Suppressor macrophage treated with lipopolysaccharide for 1 hour (primary cell): ENCODE measurements around the gene IL10RB.

Experiments
- DNase-seq, 3 donors: peaks; one replicate each; pipeline ENCODE4 v3.0.0-alpha.2; 2020 to 2022

The IL10RB gene

DNA sequence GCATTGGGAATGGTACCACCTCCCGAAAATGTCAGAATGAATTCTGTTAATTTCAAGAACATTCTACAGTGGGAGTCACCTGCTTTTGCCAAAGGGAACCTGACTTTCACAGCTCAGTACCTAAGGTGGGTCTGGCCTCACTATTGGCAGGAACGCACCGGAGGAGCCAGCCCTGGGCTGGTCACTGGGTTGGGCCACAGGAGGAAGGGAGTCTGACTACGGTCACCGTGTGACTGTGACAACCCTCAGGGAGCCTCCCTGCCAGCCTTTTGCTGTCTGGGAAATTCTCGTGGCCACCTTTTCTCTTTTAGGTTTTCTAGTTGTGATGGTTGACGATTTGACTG, 2.2 kb downstream of the IL10RB start:
- peak; percentile 43 to 56 (median 47) for DNase-seq

DNA sequence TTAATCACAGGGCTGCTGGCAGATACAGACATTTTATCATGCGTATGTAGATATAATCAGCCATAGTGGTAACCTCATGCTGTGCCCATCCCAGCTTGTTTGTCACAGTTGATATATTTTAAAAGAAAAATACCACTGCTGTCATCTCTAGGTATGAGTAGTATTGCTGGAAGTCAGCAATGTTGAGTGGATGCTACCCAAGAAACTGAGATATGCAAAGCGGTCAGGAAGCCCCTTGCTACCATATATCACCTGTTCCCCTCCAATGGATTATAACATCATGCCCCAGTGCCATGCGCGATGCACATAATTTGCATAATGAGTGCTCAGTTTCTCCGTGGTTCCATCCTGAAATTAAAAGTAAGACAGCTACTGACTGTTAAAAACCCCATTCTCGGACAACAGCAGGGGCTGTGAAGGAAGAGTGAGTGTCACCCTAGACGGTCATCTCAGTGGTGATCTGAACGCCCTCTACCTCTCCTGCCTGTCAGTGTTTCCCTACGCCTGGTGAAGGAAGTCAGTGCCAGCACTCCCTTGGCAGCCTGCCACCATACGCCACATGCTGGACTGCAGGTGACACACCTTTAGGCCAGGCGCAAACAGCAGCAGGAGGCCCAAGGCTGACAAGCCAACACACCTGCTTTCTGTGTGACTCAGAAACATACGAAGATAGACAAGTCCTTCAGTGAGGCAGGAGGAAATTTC, 2.7 kb downstream of the IL10RB start:
- no peak for DNase-seq

DNA sequence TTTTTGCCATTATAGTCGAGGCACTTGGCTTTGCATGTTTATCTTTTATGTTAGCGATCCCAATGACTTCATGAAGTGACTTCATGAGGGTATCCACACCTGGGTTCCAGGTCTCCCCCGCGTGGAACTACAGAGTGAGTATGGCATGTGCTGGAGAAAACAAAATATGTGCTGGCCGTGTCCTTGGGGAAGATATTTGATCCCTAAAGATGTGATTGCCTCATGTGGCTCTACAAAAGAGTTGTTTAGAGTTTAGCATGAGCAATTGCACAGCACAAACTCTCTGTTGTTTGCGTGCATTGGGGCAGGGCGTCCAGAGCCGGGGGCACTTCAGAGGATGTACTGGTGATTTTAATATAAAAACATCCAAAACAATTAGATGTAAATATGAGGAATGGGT, 4.8 kb downstream of the IL10RB start:
- DNase-seq, result no peak

DNA sequence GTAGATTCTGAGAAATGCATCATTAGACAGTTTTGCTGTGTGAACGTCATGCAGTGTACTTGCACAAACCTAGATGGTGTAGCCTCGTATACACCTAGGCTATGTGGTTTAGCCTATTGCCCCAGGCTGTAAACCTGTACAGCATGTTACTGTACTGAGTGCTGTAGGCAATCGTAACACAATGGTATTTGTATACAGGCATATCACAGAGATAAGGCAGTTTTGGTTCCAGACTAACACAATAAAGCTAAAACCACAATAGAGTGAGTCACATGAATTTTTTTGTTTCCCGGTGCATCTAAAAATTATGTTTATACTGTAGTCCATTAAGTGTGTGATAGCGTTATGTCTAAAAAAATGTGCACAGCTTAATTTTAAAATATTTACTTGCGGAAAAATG, 6.9 kb downstream of the IL10RB start:
- no peak for DNase-seq

DNA sequence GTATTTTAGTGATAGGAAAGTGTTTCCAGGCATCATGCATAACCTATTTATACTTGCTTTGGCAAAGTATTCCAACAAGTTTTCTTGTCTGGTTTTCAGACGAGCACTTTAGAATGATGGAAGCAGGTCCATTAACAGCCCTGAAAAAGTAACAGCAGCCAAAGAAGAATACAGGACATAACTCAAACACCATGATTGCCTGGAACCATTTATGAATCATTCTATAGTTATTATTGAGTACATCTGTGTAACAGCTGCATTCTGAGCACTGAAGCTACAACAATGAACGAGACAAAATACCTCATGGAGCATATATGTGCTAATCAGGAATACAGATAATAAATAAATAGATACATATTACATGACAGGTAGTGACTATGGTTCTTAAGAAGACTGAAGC, 12.6 kb downstream of the IL10RB start:
- no peak for DNase-seq

DNA sequence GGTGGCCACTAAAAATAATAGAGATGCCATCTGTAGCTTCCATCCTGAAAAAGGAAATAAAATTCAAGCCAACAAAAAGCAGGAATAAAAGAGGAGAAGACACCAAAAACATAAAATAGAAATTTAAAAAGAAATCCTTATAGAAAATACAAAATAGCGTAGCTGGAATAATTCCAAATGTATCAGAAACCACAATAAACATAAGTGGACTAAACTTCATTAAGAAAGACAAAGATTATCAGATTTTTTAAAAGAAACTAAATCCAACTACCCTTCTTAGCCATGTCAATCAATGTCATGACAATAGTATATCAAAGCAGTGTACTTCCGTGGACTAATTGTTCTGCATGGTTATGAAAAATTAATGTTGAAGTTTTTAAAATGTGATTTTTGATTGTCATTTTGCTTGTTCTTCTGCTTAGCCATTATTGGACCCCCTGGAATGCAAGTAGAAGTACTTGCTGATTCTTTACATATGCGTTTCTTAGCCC, 13.2 kb downstream of the IL10RB start:
- DNase-seq, result no peak

DNA sequence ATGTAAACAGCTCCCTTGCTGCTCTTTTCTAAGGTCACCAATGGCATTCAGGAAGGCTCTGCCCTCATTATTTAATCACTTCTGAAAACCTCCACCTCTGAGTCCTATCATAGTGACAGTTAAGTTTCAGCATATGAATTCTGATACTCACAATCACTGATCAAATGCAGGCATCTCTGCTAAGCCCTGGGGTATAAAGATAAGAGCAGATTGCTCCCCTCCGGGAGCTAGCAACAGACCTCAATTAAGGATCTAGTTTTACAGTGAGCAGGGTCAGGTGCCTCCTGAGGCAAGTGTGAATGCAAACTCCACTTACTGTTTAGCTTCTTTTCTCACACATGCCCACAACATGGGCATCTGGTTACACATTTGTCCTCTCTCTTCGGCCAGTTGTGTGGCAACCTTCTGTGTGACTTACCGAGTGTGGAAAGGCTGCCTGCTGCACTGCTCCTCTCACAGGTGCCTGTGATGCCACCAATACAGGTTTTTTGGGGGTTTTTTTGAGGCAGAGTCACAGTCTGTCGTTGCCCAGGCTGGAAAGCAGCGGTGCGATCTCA, 15.0 kb downstream of the IL10RB start:
- no peak for DNase-seq

DNA sequence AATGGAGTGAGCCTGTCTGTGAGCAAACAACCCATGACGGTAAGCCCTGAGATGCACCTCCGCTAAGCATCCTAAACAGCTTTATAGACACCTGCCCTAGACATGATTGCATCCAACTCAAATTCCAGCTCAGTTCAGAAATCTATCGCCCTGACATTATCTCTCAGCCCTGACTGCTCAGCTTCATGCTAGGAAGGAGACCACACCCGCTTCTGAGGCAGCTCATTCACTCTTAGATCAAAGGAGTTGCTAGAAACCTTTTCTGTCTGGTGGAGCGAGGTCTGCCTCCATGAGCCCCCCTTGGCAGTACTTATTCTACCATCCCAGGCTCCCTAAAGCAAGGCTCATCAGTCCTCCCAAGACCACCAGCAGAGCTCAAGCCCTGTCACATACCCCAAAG, 17.0 kb downstream of the IL10RB start:
- DNase-seq, result no peak

DNA sequence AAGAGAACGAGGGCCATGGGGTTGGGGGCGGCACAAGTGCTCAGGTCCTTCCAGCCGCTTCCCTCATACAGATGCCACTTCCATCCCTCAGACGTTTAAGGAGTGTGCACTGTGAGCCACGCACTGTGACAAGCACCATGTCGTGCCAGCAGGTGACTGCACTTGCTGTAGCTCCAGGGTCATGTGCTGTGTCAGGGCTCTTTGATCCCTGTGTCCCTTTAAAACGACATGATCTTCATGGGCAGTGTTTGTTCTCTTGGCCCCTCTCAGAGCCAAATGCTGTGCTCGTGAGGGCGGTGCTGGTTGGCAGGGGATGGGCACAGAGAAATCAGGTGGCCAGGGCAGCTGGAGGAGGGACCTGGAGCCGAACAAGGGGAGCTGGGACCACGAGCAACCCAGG, 19.9 kb downstream of the IL10RB start:
- no peak for DNase-seq

DNA sequence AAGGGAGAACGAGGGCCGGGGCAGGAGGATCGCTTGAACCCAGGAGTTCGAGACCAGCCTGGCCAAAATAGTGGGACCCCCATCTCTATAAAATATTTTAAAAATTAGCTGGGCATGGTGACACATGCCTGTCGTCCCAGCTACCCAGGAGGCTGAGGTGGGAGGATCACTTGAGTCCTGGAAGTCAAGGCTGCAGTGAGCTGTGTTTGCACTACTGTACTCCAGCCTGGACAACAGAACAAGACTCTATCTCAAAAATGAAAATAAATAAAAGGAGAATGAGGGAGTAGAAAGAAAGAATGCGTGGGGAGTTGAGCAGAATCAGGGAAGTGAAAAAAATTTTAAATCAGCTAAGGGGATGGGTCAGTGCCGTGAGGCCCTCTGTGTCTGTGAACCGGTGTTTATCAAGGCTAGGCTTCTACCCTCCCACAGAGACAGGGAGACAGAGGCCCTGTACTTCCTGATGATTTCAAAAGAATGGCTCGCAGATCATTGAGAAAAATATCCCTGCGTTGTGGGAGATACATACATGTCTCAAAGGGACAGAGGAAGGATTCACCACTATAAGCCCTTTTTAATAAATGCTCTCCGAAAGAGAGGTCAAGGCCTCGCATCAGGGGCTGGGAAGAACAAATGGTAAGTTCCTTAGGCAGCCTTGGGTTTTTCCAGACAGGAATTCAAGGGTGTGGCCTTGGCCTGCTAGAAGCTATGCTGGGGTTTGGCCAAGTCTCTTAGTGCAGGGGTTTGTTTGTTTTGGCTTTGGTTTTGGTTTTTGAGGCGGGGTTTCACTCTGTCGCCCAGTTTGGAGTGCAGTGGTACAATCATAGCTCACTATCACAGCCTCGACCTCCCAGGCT, 20.7 kb downstream of the IL10RB start:
- DNase-seq, result no peak

DNA sequence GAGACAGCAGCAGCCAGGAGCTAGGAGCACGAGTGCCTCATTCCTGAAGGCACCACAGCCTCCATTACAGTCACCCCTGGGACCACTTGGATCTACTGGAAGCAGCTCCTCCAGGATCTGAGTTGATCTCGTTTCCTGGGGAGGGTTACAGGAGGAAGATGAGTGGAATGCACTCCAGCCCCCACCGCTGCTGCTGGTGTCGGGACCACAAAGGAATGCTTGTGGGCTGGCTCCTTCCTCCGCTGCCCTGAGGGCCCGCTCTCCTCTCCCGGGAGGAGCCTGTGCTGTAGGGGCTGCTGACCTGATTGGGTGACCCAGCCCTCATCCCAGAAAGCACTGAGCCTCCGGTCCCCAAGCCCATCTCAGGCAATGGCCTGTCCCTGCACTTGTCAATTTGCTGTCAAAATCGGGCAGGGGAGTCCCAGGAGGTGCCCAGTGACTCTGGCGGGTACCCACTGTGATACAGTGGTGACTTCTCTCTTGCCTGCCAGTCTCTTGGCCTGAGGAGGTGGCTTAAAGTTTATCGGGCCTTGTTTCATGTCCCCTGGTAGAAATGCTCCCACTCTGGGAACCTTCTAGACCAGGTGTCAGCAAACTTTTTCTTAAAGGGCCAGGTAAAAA, 23.1 kb downstream of the IL10RB start:
- DNase-seq, result no peak

DNA sequence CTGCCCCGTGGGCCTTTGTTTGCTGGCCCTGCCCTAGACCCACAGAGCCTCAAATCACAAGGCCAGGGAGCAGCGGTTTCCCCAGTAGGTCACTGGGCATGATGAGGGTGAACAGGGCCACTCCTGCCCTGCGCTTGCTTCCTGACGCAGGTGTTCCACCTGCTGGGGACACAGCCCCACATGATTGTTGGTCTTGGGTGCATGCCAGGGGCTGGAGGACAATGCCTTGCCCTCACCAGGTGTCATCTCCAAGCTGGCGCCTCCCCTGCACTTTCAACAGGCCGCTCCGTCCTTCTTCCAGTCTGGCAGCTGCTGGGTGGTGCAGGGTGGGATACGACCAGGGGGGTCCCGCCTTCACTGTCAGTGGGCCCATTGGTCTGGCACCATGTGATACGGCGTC, 24.3 kb downstream of the IL10RB start:
- no peak for DNase-seq

DNA sequence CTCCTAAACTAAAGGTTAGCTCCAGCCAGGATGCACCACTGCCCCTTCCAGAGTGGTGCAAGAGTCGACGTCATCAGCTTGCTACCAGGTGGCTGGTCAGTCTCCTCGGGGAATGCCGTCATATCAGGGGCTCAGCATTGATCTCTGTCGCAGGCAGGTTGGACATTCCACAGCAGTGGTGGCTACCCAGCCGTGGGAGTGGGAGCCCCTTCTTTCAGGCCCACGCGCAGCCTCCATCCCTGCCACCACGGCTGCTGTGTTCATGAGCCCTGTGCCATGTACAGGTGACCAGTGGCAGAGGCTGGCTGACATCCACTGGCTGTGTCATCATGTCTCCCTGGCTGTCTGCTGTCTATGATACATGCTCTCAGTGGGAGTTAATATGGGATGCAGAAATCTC, 25.5 kb downstream of the IL10RB start:
- no peak for DNase-seq

DNA sequence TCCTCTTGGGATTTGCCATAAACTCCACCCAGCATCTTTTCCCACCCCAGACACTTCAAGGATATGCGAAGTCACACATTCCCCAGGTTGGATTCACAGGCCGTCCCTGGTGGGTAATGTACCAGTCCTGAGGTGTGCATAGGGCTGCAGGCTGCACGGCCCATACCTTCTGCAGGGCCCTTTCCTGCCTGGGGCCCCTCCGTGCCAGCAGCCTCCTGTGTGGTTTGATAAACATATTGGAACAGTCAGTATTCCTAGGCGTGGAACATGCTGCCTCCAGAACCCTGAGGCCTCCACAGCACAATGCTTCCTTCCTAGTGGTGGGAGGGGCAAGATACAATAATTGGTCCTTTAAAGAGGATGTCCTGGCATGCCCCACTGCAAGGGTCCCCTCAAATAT, 26.6 kb downstream of the IL10RB start:
- DNase-seq, result no peak

DNA sequence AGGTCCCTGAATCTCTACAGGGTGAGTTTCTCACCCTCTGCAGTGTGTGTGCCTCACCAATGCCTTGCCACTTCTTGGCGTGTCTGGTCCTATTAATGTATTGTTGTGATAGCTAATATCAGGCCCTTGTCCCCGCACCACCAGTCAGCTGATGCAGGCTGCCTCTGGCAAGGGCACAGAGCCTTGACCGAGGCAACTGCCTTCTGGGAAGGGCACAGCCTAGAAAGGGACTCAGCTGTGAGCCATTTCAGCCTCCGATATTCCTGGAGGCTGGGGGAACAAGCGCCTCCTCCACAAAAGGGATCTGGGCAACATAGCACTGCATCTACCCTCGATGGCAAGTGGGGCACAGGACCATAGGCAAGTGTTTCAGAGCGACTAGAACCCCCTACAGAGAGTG, 27.0 kb downstream of the IL10RB start:
- DNase-seq, result no peak

DNA sequence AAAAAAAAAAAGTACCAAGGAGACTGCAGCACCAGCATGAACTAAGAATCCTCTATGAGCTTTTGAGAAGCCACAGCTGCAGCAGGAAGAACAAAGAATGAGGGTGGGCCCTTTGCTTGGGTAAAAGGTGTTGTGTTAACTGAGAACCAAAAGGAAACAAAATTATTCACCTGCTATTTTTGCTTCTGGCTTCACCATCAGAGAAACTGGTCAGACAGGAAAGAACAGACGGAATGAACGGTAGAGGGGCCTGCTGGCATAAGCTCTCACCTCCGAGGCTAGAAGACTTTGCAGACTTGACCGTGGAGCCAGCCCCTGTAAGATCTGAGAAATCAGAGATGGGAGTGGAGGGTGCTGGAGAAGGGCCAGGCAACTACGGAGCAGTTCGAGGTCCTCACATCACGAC, 27.6 kb downstream of the IL10RB start:
- DNase-seq, result no peak

DNA sequence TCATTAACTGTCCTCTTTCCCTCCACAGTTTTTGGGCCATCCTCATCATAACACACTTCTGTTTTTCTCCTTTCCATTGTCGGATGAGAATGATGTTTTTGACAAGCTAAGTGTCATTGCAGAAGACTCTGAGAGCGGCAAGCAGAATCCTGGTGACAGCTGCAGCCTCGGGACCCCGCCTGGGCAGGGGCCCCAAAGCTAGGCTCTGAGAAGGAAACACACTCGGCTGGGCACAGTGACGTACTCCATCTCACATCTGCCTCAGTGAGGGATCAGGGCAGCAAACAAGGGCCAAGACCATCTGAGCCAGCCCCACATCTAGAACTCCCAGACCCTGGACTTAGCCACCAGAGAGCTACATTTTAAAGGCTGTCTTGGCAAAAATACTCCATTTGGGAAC, 30.0 kb downstream of the IL10RB start:
- no peak for DNase-seq

DNA sequence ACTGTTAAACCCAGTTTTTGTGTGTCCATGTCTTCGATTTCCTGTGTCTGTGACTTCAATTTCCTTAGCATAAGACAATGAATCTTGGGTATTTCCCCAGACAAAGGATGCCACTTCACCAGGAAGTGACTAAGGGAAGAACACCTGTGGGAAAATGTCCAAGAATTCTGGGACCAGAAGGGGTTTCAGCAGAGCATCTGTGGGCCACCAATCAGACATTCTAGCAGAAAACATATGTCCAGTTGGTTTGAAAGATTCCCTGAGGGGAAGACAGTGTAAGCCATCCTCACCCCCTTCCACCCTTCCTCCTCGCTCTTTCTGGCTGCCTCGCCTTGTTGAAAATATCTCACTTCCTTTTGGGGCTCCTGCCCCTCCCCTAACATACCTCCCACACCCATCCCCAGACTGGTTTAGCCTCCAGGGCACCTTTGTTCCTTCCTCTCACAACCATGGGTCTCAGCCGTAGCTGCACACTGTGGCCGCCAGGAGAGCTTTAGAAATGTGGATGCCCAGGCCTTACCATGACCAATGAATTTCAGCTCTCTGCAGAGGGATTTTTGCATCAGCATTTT, 33.1 kb downstream of the IL10RB start:
- peak; percentile 51 to 66 (median 62) for DNase-seq

DNA sequence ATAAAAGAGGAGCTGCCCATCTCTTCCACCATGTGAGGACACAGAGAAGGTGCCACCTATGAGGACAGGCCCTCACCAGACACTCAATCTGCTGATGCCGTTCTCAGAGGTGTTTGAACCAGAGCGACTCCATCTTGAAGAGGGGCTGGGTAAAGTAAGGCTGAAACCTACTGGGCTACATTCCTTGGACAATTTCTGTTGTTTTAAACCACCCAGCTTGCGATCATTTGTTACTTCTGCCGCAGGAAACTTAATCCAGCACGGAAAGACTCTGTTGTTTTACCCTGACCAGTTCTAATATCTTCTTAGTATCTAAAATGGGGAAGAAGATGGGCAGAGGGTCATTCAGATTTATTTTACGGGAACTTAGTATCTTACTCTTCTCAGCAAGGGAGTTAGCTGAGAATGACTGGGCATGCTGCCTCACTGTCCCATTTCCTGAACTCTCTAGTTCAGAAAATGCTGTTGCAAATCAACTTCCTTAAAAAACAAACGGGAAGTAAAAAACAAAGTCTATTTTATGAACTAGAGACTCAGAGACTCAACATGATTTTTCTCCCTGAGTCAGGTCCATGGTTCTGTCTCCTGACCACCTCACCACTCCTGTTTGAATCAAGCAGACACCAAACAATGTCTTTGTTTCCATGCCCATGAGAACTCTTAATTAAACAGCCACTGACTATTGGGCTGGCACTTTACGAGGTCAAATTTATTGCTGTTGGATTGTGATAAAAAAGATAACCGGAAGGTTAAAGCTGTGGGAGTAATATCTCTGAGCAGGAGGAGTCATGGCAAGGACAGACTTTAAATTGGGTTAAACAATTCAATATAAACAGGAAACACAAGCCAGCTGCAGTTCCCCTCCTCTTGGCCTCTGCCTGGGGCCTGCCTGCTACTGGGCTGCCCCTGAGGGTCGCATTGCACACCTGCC, 34.8 kb downstream of the IL10RB start:
- DNase-seq, result peak; percentile 81 to 98 (median 95)

DNA sequence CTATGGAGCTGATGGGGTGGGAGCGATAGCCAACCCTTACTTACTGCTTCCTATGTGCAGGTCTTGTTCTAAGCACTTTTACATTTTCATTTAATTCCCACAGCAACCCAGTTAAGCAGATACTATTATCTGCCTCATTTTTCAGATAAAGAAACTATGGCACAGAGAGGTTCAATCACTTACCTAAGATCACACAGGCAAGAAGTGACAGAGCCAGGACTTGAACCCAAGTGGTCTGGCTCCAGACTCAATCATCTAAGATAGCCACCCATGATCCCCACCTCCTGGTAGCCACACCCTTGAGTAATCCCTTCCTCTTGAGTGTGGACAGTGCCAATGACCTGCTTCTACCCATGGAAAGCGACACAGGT, 35.5 kb downstream of the IL10RB start:
- peak in 1 of 3 donors; percentile 10 for DNase-seq

DNA sequence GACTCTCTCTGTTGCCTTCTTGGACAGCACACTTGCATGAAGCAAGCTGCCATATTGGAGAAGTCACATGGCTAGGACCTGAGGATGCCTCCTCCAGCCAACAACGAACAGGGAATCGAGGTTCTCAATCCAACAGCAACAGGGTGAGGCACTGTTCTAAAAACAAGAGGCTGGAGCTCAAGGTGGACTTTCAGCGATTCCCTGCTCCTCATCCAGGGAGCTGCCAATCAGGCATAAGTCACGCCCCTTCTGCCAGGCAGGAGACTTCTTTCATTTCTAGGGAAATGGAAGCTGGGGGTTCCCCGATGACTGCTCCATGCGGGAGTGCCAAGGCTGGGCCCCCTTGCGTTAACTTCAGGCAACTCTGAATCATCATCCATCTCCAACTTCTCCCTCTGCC, 35.9 kb downstream of the IL10RB start:
- peak; percentile 93 to 95 (median 93) for DNase-seq

DNA sequence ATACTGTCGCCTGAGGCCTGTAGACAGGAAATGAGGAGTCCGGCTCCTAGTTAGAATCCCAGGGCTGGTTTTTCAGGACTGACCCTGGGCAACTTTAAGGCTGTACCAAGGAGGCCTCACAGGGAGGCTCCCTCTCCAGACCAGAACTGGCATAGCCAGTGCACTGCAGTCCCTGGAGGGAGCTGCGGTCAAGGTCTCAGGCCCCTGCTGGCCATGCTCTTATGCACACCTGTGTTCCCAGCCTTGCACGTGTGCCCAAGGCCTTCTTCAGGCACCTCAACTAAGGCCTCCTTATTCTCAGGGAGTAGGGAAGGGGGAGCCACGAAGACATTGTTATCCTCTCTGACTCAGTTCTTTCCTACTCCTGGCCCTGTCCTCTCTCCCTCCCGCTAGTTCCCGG, 36.6 kb downstream of the IL10RB start:
- DNase-seq, result no peak
